Omental fat pad (tissue), 4 donors: Measurements from ENCODE around the gene HLA-DPB1. TPM values are rescaled to one million over a fixed set of nuclear protein-coding genes. Genes with fewer than 3 reads are reported as not detected.

Experiments used
- ATAC-seq: fragments of 150-250 bp; one replicate; pipeline ENCODE4 v1.9.1; 2016; ENCODE audit warnings: mild to moderate bottlenecking, moderate library complexity; ENCODE audit not compliant: low FRiP score
- DNase-seq: peaks from one replicate; pipeline ENCODE4 v3.0.0-alpha.2; 2019; ENCODE audit warnings: low spot score
- total RNA-seq, 4 donors: library from RNA; depleted of rRNA; stranded (reverse); fragments of >200 nt; gene quantifications; one replicate each; pipeline ENCODE4 v1.1.0, GENCODE V29; 2016
- TF ChIP-seq, protein P1 (sequence below), 3 donors: fragments of 450-650 bp; IDR thresholded peaks; one replicate each; pipeline ENCODE4 v1.5.1; 2016 to 2017; ENCODE audit warnings: antibody characterized with exemption in 3 of 3, mild to moderate bottlenecking in 3 of 3, moderate library complexity in 2 of 3

HLA-DPB1 gene
- total RNA-seq, 4 donors from 2014 or later, result 29.2 to 120 (median 101) TPM

DNA sequence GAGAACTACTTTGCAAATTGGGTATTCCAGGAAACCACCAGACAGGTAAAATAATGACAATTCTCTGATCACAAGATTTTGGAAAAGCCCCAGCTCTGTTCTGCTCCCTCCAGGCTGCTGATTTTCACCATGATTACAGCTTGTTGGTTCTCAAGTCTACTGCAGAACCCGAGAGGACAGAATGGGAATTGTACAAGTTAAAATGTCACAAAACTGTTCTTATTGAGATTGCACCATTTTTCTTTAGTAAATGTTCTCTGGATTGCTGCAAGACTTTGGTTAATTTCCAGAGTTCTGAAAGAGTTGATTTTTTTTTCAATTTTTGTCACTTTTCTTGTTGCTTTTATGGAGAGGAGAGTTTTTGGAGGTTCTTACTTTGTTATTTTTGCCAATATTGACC is 39.3 kb upstream of the HLA-DPB1 start:
- DNase-seq (no peak), ATAC-seq (no peak)
- TF ChIP-seq, protein P1, sequence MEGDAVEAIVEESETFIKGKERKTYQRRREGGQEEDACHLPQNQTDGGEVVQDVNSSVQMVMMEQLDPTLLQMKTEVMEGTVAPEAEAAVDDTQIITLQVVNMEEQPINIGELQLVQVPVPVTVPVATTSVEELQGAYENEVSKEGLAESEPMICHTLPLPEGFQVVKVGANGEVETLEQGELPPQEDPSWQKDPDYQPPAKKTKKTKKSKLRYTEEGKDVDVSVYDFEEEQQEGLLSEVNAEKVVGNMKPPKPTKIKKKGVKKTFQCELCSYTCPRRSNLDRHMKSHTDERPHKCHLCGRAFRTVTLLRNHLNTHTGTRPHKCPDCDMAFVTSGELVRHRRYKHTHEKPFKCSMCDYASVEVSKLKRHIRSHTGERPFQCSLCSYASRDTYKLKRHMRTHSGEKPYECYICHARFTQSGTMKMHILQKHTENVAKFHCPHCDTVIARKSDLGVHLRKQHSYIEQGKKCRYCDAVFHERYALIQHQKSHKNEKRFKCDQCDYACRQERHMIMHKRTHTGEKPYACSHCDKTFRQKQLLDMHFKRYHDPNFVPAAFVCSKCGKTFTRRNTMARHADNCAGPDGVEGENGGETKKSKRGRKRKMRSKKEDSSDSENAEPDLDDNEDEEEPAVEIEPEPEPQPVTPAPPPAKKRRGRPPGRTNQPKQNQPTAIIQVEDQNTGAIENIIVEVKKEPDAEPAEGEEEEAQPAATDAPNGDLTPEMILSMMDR (IDR thresholded peaks at IDR 0.05), result no peak

DNA sequence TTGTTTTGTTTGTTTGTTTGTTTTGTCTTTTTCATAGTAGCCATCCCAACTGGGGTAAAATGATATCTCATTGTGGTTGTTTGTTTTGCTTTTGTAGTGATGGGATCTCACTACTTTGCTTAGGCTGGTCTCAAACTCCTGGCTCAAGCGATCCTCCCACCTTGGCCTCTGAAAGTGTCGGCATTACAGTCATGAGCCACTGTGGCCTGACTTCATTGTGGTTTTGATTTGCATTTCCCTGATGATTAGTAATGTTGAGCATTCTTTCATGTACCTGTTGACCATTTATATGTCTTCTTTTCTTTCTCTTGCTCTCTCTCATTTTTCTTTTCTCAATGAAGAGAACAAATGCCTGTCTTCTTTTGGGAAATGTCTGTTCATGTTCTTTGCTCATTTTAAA is 35.6 kb upstream of the HLA-DPB1 start:
- TF ChIP-seq, protein P1 (IDR thresholded peaks at IDR 0.05), result no peak
- DNase-seq (no peak), ATAC-seq (no peak)

DNA sequence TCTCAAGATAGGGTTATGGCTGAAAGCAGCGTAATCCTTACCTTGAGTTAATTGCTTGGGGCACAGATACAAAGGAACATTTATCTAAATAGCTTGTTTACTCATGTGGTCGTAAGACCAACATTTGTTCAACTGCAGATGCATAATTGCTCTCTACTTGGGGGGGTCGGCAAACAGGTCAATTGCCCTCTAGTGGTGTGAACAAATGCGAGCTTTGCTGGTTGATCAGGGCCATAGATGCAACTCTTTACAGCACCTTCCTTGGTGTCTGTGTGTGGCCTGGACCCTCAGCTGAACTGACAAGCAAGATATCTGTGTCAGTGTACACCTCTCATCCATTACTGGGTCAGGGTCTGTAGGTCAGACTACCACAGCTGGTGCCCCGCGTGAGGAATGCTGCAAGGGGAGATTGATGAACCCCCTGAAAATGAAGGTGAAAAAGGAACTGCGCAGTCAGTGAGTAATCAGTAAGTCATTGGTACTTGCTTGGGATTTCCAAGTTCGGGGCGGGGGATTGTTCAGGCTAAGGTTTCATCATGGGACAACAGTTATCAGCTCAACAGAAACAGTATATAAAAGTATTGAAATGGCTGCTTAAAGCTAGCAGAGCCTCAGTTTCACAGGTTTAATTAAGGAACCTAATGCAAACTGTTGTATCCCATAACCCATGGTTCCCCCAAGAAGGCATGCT is 26.3 kb upstream of the HLA-DPB1 start:
- TF ChIP-seq, protein P1 (IDR thresholded peaks at IDR 0.05), result no peak
- ATAC-seq, result no peak
- no peak for DNase-seq

DNA sequence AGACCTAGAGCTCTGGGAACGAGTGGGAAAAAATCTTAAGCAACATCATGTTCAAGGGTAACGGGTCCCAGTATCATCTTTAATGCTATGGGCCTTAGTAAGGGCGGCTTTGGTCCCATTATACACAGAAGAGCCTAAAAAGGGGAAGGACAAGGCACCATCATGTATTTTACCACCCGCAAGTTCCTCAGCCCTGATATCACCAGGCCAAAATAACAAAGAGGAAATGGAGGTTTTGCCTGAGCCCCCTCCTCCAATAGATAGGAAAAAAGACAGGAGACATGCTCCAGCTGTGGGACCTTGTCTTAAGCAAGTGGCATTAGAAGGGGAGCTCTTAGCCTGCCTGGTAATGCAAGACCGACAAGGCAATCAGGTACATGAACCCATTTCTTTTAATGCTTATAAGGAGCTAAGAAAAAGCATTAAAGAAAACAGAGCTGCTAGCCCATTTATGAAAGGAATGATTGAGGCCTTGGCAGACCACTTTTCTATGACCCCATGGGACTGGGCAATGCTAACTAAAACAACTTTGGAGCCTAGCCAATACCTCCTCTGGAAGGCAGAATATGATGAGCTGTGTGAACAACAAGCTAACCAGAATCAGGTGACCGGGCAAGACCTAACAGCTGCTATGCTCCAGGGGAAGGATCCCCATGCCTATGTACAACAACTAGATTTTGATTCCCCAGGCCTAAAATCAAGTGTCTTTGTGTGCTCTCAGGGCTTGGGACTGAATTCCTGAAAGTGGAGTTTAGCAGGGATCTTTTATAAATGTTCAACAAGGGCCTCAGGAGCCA is 25.6 kb upstream of the HLA-DPB1 start:
- DNase-seq, result no peak
- no peak for ATAC-seq
- TF ChIP-seq, protein P1 (IDR thresholded peaks at IDR 0.05), result no peak

DNA sequence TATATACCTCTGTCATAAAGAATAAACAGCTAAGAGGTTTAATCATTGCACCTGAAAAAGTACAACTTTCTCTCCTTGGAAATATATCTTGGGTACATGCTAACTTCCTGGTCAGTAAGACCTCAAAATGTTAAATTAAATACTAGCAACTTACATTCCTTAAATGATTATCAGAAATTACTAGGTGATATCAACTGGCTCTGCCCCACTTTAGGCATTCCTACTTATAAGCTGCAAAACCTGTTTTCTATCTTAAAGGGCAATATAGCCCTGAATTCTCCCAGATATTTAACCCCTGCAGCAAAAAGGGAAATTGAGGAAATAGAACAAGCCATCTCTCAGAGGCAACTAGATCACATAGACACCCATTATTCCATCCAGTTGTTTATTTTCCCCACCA is 23.2 kb upstream of the HLA-DPB1 start:
- TF ChIP-seq, protein P1 (IDR thresholded peaks at IDR 0.05), result no peak
- DNase-seq, result no peak
- ATAC-seq, result no peak

DNA sequence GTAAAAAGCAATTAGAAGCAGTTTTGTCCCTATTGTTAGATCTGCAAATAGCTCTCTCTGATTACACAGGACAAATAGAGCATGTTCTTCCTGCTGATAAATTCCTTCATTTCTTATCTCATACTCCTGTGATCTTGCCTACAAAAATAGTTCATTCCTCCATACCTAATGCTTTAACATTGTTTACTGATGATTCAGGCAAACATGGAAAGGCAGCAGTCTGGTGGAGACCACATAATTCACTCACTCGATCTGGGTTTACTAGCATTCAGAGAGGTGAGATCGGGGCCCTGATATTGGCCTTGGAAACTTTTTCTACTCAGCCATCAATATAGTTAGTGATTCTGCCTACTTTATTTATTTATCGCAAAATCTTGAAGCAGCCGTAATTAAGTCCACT is 22.6 kb upstream of the HLA-DPB1 start:
- ATAC-seq (no peak), DNase-seq (no peak)
- TF ChIP-seq, protein P1 (IDR thresholded peaks at IDR 0.05), result no peak
